Mesenchymal stem cell (in vitro differentiated cells and primary cell): ENCODE measurements around the gene VPS37C.

Experiments used
- DNase-seq: peaks from one replicate; pipeline ENCODE4 v3.0.0-alpha.2; 2013
- H2AFZ ChIP-seq: one replicate; pipeline ENCODE4 v1.6.1; 2013; ENCODE audit warnings: low read depth, mild to moderate bottlenecking, control low read depth, inconsistent platforms, low read length, moderate library complexity
- H2AK5ac ChIP-seq: 2 replicates; pipeline ENCODE4 v1.6.1; 2013; ENCODE audit warnings: low read length, moderate library complexity, mild to moderate bottlenecking, inconsistent platforms; ENCODE audit not compliant: severe bottlenecking
- H2BK120ac ChIP-seq: one replicate; pipeline ENCODE4 v1.6.1; 2013; ENCODE audit warnings: low read depth, mild to moderate bottlenecking, inconsistent platforms, low read length, moderate library complexity
- H2BK12ac ChIP-seq, 2 experiments: one replicate each; pipeline ENCODE4 v1.6.1; 2013; ENCODE audit warnings: inconsistent platforms in 2 of 2, low read length in 2 of 2, mild to moderate bottlenecking in 2 of 2, moderate library complexity in 2 of 2, control low read depth in 1 of 2
- H2BK15ac ChIP-seq: one replicate; pipeline ENCODE4 v1.6.1; 2013; ENCODE audit warnings: mild to moderate bottlenecking, low read depth, inconsistent platforms; ENCODE audit not compliant: poor library complexity, severe bottlenecking
- H2BK5ac ChIP-seq: 2 replicates; pipeline ENCODE4 v1.6.1; 2013; ENCODE audit warnings: low read depth, mild to moderate bottlenecking, low read length, control low read depth, inconsistent platforms; ENCODE audit not compliant: poor library complexity, severe bottlenecking
- H3K14ac ChIP-seq, 2 experiments: one replicate each; pipeline ENCODE4 v1.6.1; 2013; ENCODE audit warnings: inconsistent platforms in 2 of 2, low read length in 2 of 2, control low read depth in 1 of 2, mild to moderate bottlenecking in 1 of 2, moderate library complexity in 1 of 2
- H3K18ac ChIP-seq, 2 experiments: one replicate each; pipeline ENCODE4 v1.6.1; 2013; ENCODE audit warnings: inconsistent platforms in 2 of 2, low read length in 2 of 2, control low read depth in 1 of 2, low read depth in 1 of 2, mild to moderate bottlenecking in 1 of 2
- H3K23ac ChIP-seq, 2 experiments: one replicate each; pipeline ENCODE4 v1.6.1; 2013; ENCODE audit warnings: inconsistent platforms in 2 of 2, low read length in 2 of 2, mild to moderate bottlenecking in 2 of 2, moderate library complexity in 2 of 2, control low read depth in 1 of 2
- H3K27ac ChIP-seq: 2 replicates; pipeline ENCODE4 v1.5.1; 2013; ENCODE audit warnings: mild to moderate bottlenecking, moderate library complexity, low read length, control low read depth, inconsistent platforms; ENCODE audit not compliant: poor library complexity, severe bottlenecking
- H3K27me3 ChIP-seq, 2 experiments: 2 replicates each; pipeline versions ENCODE4 v1.6.1 to v1.7.0; 2013; ENCODE audit warnings: low read length in 2 of 2, mild to moderate bottlenecking in 2 of 2, moderate library complexity in 2 of 2, control low read depth in 1 of 2, inconsistent platforms in 1 of 2; ENCODE audit not compliant: control insufficient read depth in 1 of 2, insufficient read depth in 1 of 2
- H3K36me3 ChIP-seq, 2 experiments: 2 replicates each; pipeline versions ENCODE4 v1.6.1 to v1.7.0; 2013; ENCODE audit warnings: low read length in 2 of 2, control low read depth in 1 of 2, inconsistent platforms in 1 of 2, low read depth in 1 of 2, mild to moderate bottlenecking in 1 of 2; ENCODE audit not compliant: insufficient read depth in 2 of 2, control insufficient read depth in 1 of 2
- H3K4ac ChIP-seq, 2 experiments: one replicate each; pipeline ENCODE4 v1.6.1; 2013; ENCODE audit warnings: inconsistent platforms in 2 of 2, low read length in 2 of 2, mild to moderate bottlenecking in 2 of 2, moderate library complexity in 2 of 2, control low read depth in 1 of 2, low read depth in 1 of 2
- H3K4me1 ChIP-seq: 2 replicates; pipeline ENCODE4 v1.6.1; 2013; ENCODE audit warnings: low read depth, low read length, control low read depth; ENCODE audit not compliant: control insufficient read depth, insufficient read depth
- H3K4me2 ChIP-seq: 2 replicates; pipeline ENCODE4 v1.6.1; 2013; ENCODE audit warnings: low read length, mild to moderate bottlenecking, inconsistent platforms; ENCODE audit not compliant: poor library complexity, severe bottlenecking
- H3K4me3 ChIP-seq, 2 experiments: 2 replicates each; pipeline versions ENCODE4 v1.5.1 to v1.7.0; 2013; ENCODE audit warnings: low read length in 2 of 2, mild to moderate bottlenecking in 2 of 2, control low read depth in 1 of 2, low read depth in 1 of 2; ENCODE audit not compliant: insufficient read depth in 1 of 2
- H3K79me1 ChIP-seq: replicated peaks from 2 replicates; pipeline ENCODE4 v1.6.1; 2013; ENCODE audit warnings: mild to moderate bottlenecking, control low read depth, low read length, inconsistent platforms; ENCODE audit not compliant: poor library complexity, severe bottlenecking
- H3K9ac ChIP-seq: 2 replicates; pipeline ENCODE4 v1.7.0; 2013; ENCODE audit warnings: mild to moderate bottlenecking, low read length, moderate library complexity
- H3K9me3 ChIP-seq: 2 replicates; pipeline ENCODE4 v1.7.0; 2013; ENCODE audit warnings: mild to moderate bottlenecking, low read length; ENCODE audit not compliant: control insufficient read depth
- H4K8ac ChIP-seq: one replicate; pipeline ENCODE4 v1.6.1; 2013; ENCODE audit warnings: inconsistent platforms, mild to moderate bottlenecking, low read length, moderate library complexity
- H4K91ac ChIP-seq: one replicate; pipeline ENCODE4 v1.6.1; 2013; ENCODE audit warnings: mild to moderate bottlenecking, low read length, inconsistent platforms
- WGBS: methylation state at CpG from one replicate; pipeline ENCODE4 v1.1.7; 2013; ENCODE audit warnings: mixed read lengths; 5-methylcytosine and 5-hydroxymethylcytosine counted together

Gene VPS37C

DNA sequence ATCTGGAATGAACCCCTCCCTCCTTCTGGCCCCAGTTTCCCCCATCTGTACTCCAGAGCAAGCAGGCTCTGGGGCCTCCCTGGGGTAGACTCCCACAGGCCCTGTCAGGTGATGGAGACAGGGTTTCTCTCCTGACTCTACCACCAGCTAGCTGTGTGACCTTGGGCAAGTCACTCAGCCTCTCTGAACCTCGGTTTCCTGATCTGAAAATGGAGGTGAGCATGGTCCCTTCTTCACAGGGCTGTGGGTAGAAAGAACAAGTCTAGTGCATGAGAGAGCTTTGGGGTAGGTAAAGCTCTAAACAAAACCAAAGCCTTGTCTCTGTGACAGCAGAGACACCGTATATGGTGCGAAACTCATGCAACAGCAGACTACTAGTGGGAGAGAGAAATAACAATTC, 53.3 kb downstream of the VPS37C start:
- H3K14ac ChIP-seq = no peak overlapping the region
- H2BK15ac ChIP-seq = no peak overlapping the region
- DNase-seq = no peak
- H3K4ac ChIP-seq = no peak overlapping the region
- H2AK5ac ChIP-seq = no peak overlapping the region
- H4K91ac ChIP-seq = no peak overlapping the region
- H3K27me3 ChIP-seq = peaks cover 5 to 21% of the 10 kb centered on the region in 2 experiments
- H3K4me3 ChIP-seq = no peak overlapping the region
- no peak overlapping the region for H2BK120ac ChIP-seq
- no peak overlapping the region for H4K8ac ChIP-seq
- no peak overlapping the region for H2BK12ac ChIP-seq
- no peak overlapping the region for H3K27ac ChIP-seq
- H2AFZ ChIP-seq = no peak overlapping the region
- WGBS = 89% methylated on average over 3 of the region's 3 CpGs
- H3K4me1 ChIP-seq = no peaks in the 10 kb centered on the region
- no peak overlapping the region for H3K9ac ChIP-seq
- no peaks in the 10 kb centered on the region for H3K36me3 ChIP-seq
- no peak overlapping the region for H3K23ac ChIP-seq
- no peak overlapping the region for H3K4me2 ChIP-seq
- H2BK5ac ChIP-seq = no peak overlapping the region
- no peak overlapping the region for H3K18ac ChIP-seq
- H3K9me3 ChIP-seq = no peaks in the 10 kb centered on the region
- no peaks in the 10 kb centered on the region for H3K79me1 ChIP-seq

DNA sequence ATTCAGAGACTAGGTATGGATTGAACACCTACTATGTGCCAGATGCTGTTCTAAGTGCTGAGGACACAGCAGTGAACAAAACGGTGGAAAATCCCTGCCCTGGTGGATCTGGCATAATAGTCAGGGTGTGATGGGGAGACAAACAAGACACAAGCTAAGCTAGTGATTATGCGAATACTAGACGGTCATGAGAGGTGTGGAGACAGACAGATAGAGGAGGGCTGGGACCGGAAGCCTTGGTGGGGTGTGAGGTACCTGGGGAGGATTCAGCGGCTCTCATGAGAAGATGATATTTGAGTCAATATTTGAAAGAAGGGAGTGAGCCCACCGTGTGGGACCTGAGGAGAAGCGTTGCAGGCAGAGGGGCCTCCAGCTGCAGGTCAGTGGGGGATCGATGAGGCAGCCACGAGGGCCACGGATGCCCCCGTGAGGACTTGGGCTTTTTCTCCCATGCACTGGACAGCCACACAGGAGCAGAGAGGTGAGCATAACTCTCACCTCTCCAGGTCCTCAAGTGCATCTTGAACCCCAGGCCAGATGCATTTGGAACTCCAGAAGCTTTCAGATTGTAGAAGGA, 54.2 kb downstream of the VPS37C start:
- 85% methylated on average over 10 of the region's 11 CpGs for WGBS
- Histone ChIP-seq H3K9me3 (no peaks in the 10 kb centered on the region), H4K8ac (no peak overlapping the region), H2AK5ac (no peak overlapping the region), H2AFZ (no peak overlapping the region), H2BK120ac (no peak overlapping the region), H2BK5ac (no peak overlapping the region), H3K79me1 (no peaks in the 10 kb centered on the region), H3K18ac (no peak overlapping the region), H2BK15ac (no peak overlapping the region), H3K4ac (no peak overlapping the region), H3K9ac (no peak overlapping the region), H3K4me1 (no peaks in the 10 kb centered on the region), H3K36me3 (no peaks in the 10 kb centered on the region), H3K23ac (no peak overlapping the region), H4K91ac (no peak overlapping the region), H2BK12ac (no peak overlapping the region), H3K4me3 (no peak overlapping the region), H3K4me2 (no peak overlapping the region), H3K14ac (no peak overlapping the region), H3K27me3 (peaks cover 5 to 21% of the 10 kb centered on the region in 2 experiments), H3K27ac (no peak overlapping the region)
- no peak for DNase-seq

DNA sequence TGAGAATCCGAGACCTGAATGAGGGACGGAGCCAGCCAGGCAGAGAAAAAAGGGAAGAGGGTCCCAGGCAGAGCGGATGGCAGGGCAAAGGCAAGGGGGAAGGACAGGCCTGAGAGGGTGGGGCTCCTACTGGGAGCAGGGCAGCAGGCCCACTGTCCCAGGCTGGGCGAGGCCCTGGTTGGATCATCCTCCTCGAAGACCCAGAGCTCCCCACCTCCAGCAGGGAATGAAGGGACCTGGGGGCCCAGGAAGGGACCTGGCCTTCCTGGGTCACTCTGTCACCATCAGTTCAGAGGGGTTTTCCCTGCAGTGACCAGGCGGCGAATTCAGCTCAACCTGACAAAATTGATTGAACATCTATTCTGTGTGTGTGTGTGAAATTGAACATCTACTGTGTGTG, 54.9 kb downstream of the VPS37C start:
- no peak overlapping the region for H3K23ac ChIP-seq
- H2AK5ac ChIP-seq = no peak overlapping the region
- 90% methylated on average over 7 of the region's 7 CpGs for WGBS
- no peak overlapping the region for H3K18ac ChIP-seq
- no peaks in the 10 kb centered on the region for H3K36me3 ChIP-seq
- no peaks in the 10 kb centered on the region for H3K79me1 ChIP-seq
- no peak overlapping the region for H2BK120ac ChIP-seq
- no peak overlapping the region for H3K27ac ChIP-seq
- H3K9me3 ChIP-seq = no peaks in the 10 kb centered on the region
- DNase-seq = no peak
- H2BK5ac ChIP-seq = no peak overlapping the region
- no peak overlapping the region for H2BK12ac ChIP-seq
- H3K4me2 ChIP-seq = no peak overlapping the region
- H4K8ac ChIP-seq = no peak overlapping the region
- no peak overlapping the region for H4K91ac ChIP-seq
- H3K4me1 ChIP-seq = no peaks in the 10 kb centered on the region
- no peak overlapping the region for H2BK15ac ChIP-seq
- H2AFZ ChIP-seq = no peak overlapping the region
- H3K14ac ChIP-seq = no peak overlapping the region
- H3K9ac ChIP-seq = no peak overlapping the region
- H3K4me3 ChIP-seq = no peak overlapping the region
- H3K4ac ChIP-seq = no peak overlapping the region
- peaks cover 5 to 21% of the 10 kb centered on the region in 2 experiments for H3K27me3 ChIP-seq

DNA sequence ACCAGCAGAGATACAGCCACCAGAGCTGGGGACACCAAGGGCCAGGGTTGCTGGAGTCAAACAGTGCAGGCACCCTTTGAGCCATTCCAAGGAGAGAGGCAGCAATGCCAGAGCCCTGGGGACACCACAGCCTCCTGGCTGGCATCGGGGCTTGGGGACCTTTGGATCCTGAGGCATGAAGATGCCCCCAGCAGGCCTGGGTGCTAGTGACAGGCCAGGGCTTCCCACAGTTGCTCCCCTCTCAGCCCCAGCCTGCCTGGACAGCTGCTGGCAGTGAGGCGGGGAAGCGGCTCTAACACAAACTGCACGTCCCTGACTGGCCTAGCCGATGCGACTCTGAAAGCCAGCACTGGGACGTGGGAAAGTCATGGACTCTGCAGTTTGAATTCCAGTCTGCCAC, 56.3 kb downstream of the VPS37C start:
- no peak for DNase-seq
- Histone ChIP-seq H3K27me3 (peaks cover 5 to 21% of the 10 kb centered on the region in 2 experiments), H3K4ac (no peak overlapping the region), H3K14ac (no peak overlapping the region), H3K36me3 (no peaks in the 10 kb centered on the region), H3K9ac (no peak overlapping the region), H2BK15ac (no peak overlapping the region), H4K8ac (no peak overlapping the region), H3K4me2 (no peak overlapping the region), H3K23ac (no peak overlapping the region), H2AFZ (no peak overlapping the region), H2BK12ac (no peak overlapping the region), H2BK120ac (no peak overlapping the region), H3K4me3 (no peak overlapping the region), H3K4me1 (no peaks in the 10 kb centered on the region), H3K18ac (no peak overlapping the region), H3K27ac (no peak overlapping the region), H2AK5ac (no peak overlapping the region), H4K91ac (no peak overlapping the region), H3K9me3 (no peaks in the 10 kb centered on the region), H2BK5ac (no peak overlapping the region), H3K79me1 (no peaks in the 10 kb centered on the region)
- 91% methylated on average over 7 of the region's 7 CpGs for WGBS
